ENCODE measurements around the gene WDTC1.
"Not testable (repeated sequence)": the region's sequence is repeated elsewhere in the genome, so short reads cannot be mapped to it uniquely, and the experiment has no call there.

DNA sequence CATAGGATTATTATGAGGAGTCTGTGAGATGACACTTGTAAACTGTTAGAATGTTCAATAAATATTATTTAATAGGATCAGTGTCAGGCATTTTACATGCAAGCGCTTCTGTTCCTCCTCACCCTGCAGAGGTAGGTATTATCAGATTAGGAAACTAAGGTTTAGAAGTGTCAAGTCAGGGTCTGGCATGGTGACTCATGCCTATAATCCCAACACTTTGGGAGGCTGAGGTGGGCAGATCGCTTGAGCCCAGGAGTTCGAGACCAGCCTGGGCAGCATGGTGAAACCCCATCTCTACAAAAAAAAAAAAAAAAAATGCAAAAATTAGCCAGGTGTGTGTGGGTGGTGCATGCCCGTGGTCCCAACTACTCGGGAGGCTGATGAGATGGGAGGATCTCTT is 9.2 kb downstream of the WDTC1 start:
- TF ChIP-seq, protein P1, sequence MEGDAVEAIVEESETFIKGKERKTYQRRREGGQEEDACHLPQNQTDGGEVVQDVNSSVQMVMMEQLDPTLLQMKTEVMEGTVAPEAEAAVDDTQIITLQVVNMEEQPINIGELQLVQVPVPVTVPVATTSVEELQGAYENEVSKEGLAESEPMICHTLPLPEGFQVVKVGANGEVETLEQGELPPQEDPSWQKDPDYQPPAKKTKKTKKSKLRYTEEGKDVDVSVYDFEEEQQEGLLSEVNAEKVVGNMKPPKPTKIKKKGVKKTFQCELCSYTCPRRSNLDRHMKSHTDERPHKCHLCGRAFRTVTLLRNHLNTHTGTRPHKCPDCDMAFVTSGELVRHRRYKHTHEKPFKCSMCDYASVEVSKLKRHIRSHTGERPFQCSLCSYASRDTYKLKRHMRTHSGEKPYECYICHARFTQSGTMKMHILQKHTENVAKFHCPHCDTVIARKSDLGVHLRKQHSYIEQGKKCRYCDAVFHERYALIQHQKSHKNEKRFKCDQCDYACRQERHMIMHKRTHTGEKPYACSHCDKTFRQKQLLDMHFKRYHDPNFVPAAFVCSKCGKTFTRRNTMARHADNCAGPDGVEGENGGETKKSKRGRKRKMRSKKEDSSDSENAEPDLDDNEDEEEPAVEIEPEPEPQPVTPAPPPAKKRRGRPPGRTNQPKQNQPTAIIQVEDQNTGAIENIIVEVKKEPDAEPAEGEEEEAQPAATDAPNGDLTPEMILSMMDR (IDR thresholded peaks at IDR 0.05 in 2 of 3, conservative IDR thresholded peaks at IDR 0.05 in 1 of 3; ENCODE audit: borderline replicate concordance in 1 of 3, insufficient read depth in 1 of 3, low read depth in 2 of 3, low read length in 2 of 3) = not testable (repeated sequence)
- not testable (repeated sequence) for TF ChIP-seq REST (IDR thresholded peaks at IDR 0.05; ENCODE audit: low read depth); YY1 (IDR thresholded peaks at IDR 0.05; ENCODE audit: extremely low read depth, insufficient replicate concordance, low read depth, low read length); ELF1 (IDR thresholded peaks at IDR 0.05; ENCODE audit: borderline replicate concordance, low read depth); SRF (IDR thresholded peaks at IDR 0.05; ENCODE audit: low read depth); SP1 (IDR thresholded peaks at IDR 0.05; ENCODE audit: low read depth); ZFX (IDR thresholded peaks at IDR 0.05); JUND (IDR thresholded peaks at IDR 0.05); EZH2 (IDR thresholded peaks at IDR 0.05)
- TF ChIP-seq, protein P2, sequence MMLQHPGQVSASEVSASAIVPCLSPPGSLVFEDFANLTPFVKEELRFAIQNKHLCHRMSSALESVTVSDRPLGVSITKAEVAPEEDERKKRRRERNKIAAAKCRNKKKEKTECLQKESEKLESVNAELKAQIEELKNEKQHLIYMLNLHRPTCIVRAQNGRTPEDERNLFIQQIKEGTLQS (IDR thresholded peaks at IDR 0.05) = not testable (repeated sequence)

Data from HCT116 (cell line).